Neural crest cell (in vitro differentiated cells): ENCODE data around the gene NTM. TPM values are rescaled to one million over a fixed set of nuclear protein-coding genes. Genes with fewer than 3 reads are reported as not detected.

Experiments
- DNase-seq: peaks from one replicate; pipeline ENCODE4 v3.0.0; 2021; ENCODE audit warnings: low read depth, mixed read lengths, low spot score
- H3K27ac Mint-ChIP-seq: one replicate; pipeline ENCODE4 v1.8.0; 2021; ENCODE audit warnings: mild to moderate bottlenecking, mixed read lengths; ENCODE audit not compliant: unreplicated experiment
- H3K27me3 Mint-ChIP-seq: 2 replicates; pipeline ENCODE4 v1.8.0; 2021; ENCODE audit warnings: low read depth, mild to moderate bottlenecking, mixed read lengths
- H3K36me3 Mint-ChIP-seq: 2 replicates; pipeline ENCODE4 v1.8.0; 2021; ENCODE audit warnings: low read depth, mild to moderate bottlenecking, mixed read lengths
- H3K4me1 Mint-ChIP-seq: 2 replicates; pipeline ENCODE4 v1.8.0; 2021; ENCODE audit warnings: mixed read lengths
- H3K4me3 Mint-ChIP-seq: one replicate; pipeline ENCODE4 v1.8.0; 2021; ENCODE audit warnings: mild to moderate bottlenecking, mixed read lengths
- H3K9me3 Mint-ChIP-seq: 2 replicates; pipeline ENCODE4 v1.8.0; 2021; ENCODE audit warnings: mixed read lengths
- CTCF ChIP-seq: fragments of 200-600 bp; sonication (generic); conservative IDR thresholded peaks from 2 replicates; pipeline ENCODE4 v1.5.0; 2021; ENCODE audit warnings: antibody characterized with exemption, mild to moderate bottlenecking
- total RNA-seq: library from RNA; stranded (reverse); gene quantifications from 2 replicates; pipeline ENCODE4 v1.2.1, GENCODE V29; 2021

NTM gene
- total RNA-seq, 1 donor from 2014 or later: 11.3 TPM

- Mint-ChIP-seq H3K4me1 (peaks cover 16% of the 10 kb centered on the region), H3K9me3 (peaks cover 2% of the 10 kb centered on the region), H3K27ac (no peak overlapping the region), H3K27me3 (no peaks in the 10 kb centered on the region), H3K4me3 (no peak overlapping the region), H3K36me3 (no peaks in the 10 kb centered on the region)
- no peak for TF ChIP-seq CTCF
- DNase-seq: no peak
Observed at GRCh38 chr11:131811383-131811782, 441.0 kb downstream of the NTM start.

- H3K4me1 Mint-ChIP-seq: peaks cover 3% of the 10 kb centered on the region
- no peaks in the 10 kb centered on the region for H3K27me3 Mint-ChIP-seq
- no peaks in the 10 kb centered on the region for H3K36me3 Mint-ChIP-seq
- no peak overlapping the region for H3K4me3 Mint-ChIP-seq
- no peak for DNase-seq
- peak overlapping the region; percentile 69 for H3K27ac Mint-ChIP-seq
- peaks cover 2% of the 10 kb centered on the region for H3K9me3 Mint-ChIP-seq
- no peak for TF ChIP-seq CTCF
Observed at GRCh38 chr11:131814108-131814507, 443.7 kb downstream of the NTM start.

- H3K4me1 Mint-ChIP-seq: peaks cover 3% of the 10 kb centered on the region
- no peak overlapping the region for H3K27ac Mint-ChIP-seq
- no peaks in the 10 kb centered on the region for H3K36me3 Mint-ChIP-seq
- peaks cover 2% of the 10 kb centered on the region for H3K9me3 Mint-ChIP-seq
- H3K4me3 Mint-ChIP-seq: no peak overlapping the region
- H3K27me3 Mint-ChIP-seq: no peaks in the 10 kb centered on the region
- DNase-seq: no peak
- TF ChIP-seq CTCF: no peak
Observed at GRCh38 chr11:131815590-131815989, 445.2 kb downstream of the NTM start.

- DNase-seq: no peak
- Mint-ChIP-seq H3K4me1 (peaks cover 3% of the 10 kb centered on the region), H3K9me3 (peaks cover 2% of the 10 kb centered on the region), H3K27ac (no peak overlapping the region), H3K36me3 (no peaks in the 10 kb centered on the region), H3K4me3 (no peak overlapping the region), H3K27me3 (no peaks in the 10 kb centered on the region)
- no peak for TF ChIP-seq CTCF
Observed at GRCh38 chr11:131816051-131816450, 445.6 kb downstream of the NTM start.

GRCh38 chr11:131817687-131818188 lies 447.3 kb downstream of the NTM start:
- H3K27me3 Mint-ChIP-seq: no peaks in the 10 kb centered on the region
- no peak for DNase-seq
- no peaks in the 10 kb centered on the region for H3K36me3 Mint-ChIP-seq
- H3K4me3 Mint-ChIP-seq: no peak overlapping the region
- no peak for TF ChIP-seq CTCF
- H3K9me3 Mint-ChIP-seq: peaks cover 2% of the 10 kb centered on the region
- no peak overlapping the region for H3K27ac Mint-ChIP-seq
- peaks cover 10% of the 10 kb centered on the region for H3K4me1 Mint-ChIP-seq

GRCh38 chr11:131819865-131820264 lies 449.4 kb downstream of the NTM start:
- H3K27ac Mint-ChIP-seq: no peak overlapping the region
- no peaks in the 10 kb centered on the region for H3K27me3 Mint-ChIP-seq
- no peaks in the 10 kb centered on the region for H3K36me3 Mint-ChIP-seq
- no peak for TF ChIP-seq CTCF
- no peak overlapping the region for H3K4me3 Mint-ChIP-seq
- DNase-seq: no peak
- H3K9me3 Mint-ChIP-seq: no peaks in the 10 kb centered on the region
- H3K4me1 Mint-ChIP-seq: peaks cover 26% of the 10 kb centered on the region
